NCI-H2196 (cell line): ENCODE results near the gene RXRA.

ENCODE experiments used
- DNase-seq: peaks from one replicate; lab custom pipeline; 2025; ENCODE audit not compliant: unreplicated experiment; lab: John Stamatoyannopoulos, UW

The RXRA gene

GRCh38 chr9:134351606-134352176 is 25.4 kb downstream of the RXRA start:
- no peak for DNase-seq

GRCh38 chr9:134352247-134352933 is 26.1 kb downstream of the RXRA start:
- DNase-seq: no peak

GRCh38 chr9:134353539-134353938 is 27.3 kb downstream of the RXRA start:
- DNase-seq: no peak

- no peak for DNase-seq
Observed at GRCh38 chr9:134355158-134355557, 28.9 kb downstream of the RXRA start.

- DNase-seq: no peak
Observed at GRCh38 chr9:134355561-134356279, 29.5 kb downstream of the RXRA start.

- peak; percentile 9 for DNase-seq
Observed at GRCh38 chr9:134356496-134357470, 30.5 kb downstream of the RXRA start.

- DNase-seq: no peak
Observed at GRCh38 chr9:134357631-134358025, 31.4 kb downstream of the RXRA start.

GRCh38 chr9:134358026-134358661 is 31.9 kb downstream of the RXRA start:
- DNase-seq: no peak

- no peak for DNase-seq
Observed at GRCh38 chr9:134358662-134359319, 32.5 kb downstream of the RXRA start.

GRCh38 chr9:134359493-134360179 is 33.4 kb downstream of the RXRA start:
- no peak for DNase-seq

GRCh38 chr9:134360180-134360759 is 34.0 kb downstream of the RXRA start:
- DNase-seq: no peak

GRCh38 chr9:134360897-134361296 is 34.6 kb downstream of the RXRA start:
- no peak for DNase-seq

GRCh38 chr9:134361426-134361825 is 35.2 kb downstream of the RXRA start:
- DNase-seq: no peak

- no peak for DNase-seq
Observed at GRCh38 chr9:134361843-134362414, 35.7 kb downstream of the RXRA start.

GRCh38 chr9:134363450-134363849 is 37.2 kb downstream of the RXRA start:
- no peak for DNase-seq

GRCh38 chr9:134364391-134365114 is 38.3 kb downstream of the RXRA start:
- DNase-seq: no peak

GRCh38 chr9:134365115-134365596 is 38.9 kb downstream of the RXRA start:
- no peak for DNase-seq

GRCh38 chr9:134365791-134366222 is 39.6 kb downstream of the RXRA start:
- DNase-seq: peak; percentile 77
